Liver (tissue), 9 donors: ENCODE data around the gene PDE1C. TPM values are rescaled to one million over a fixed set of nuclear protein-coding genes. Genes with fewer than 3 reads are reported as not detected.

ENCODE experiments used
- DNase-seq: peaks from one replicate; pipeline ENCODE4 v3.0.0-alpha.2; 2017; ENCODE audit warnings: low spot score
- H3K27ac ChIP-seq, 2 donors: one replicate each; pipeline ENCODE4 v1.7.0; 2013; ENCODE audit warnings: inconsistent platforms in 2 of 2, low read length in 2 of 2, control low read depth in 1 of 2, low read depth in 1 of 2, mild to moderate bottlenecking in 1 of 2
- H3K27me3 ChIP-seq, 4 donors: one replicate each; pipeline versions ENCODE4 v1.6.1 to v1.7.0; 2013; ENCODE audit warnings: low read length in 3 of 4, inconsistent platforms in 1 of 4, mild to moderate bottlenecking in 1 of 4, moderate library complexity in 1 of 4; ENCODE audit not compliant: control insufficient read depth in 4 of 4, insufficient read depth in 4 of 4
- H3K36me3 ChIP-seq, 4 donors: one replicate each; pipeline versions ENCODE4 v1.6.1 to v1.7.0; 2013; ENCODE audit warnings: low read length in 3 of 4, mild to moderate bottlenecking in 3 of 4, low read depth in 1 of 4, moderate library complexity in 1 of 4; ENCODE audit not compliant: control insufficient read depth in 4 of 4, insufficient read depth in 3 of 4
- H3K4me1 ChIP-seq, 4 donors: one replicate each; pipeline versions ENCODE4 v1.6.1 to v1.7.0; 2013; ENCODE audit warnings: low read length in 3 of 4, mild to moderate bottlenecking in 3 of 4, moderate library complexity in 1 of 4; ENCODE audit not compliant: control insufficient read depth in 4 of 4, insufficient read depth in 4 of 4
- H3K4me3 ChIP-seq, 3 donors: one replicate each; pipeline versions ENCODE4 v1.6.1 to v1.7.0; 2013; ENCODE audit warnings: low read length in 3 of 3, control low read depth in 1 of 3, low read depth in 1 of 3, mild to moderate bottlenecking in 1 of 3
- H3K9ac ChIP-seq, 2 donors: one replicate each; pipeline ENCODE4 v1.7.0; 2013; ENCODE audit warnings: low read length in 2 of 2, mild to moderate bottlenecking in 2 of 2, moderate library complexity in 2 of 2, control low read depth in 1 of 2, low read depth in 1 of 2
- H3K9me3 ChIP-seq, 4 donors: one replicate each; pipeline versions ENCODE4 v1.6.1 to v1.7.0; 2013; ENCODE audit warnings: low read length in 3 of 4; ENCODE audit not compliant: control insufficient read depth in 4 of 4
- EGR1 ChIP-seq, 2 donors: IDR thresholded peaks; 2 replicates each; pipeline ENCODE4 v1.6.1; 2016 to 2018; ENCODE audit warnings: antibody characterized with exemption in 2 of 2, low read depth in 2 of 2
- FOXA1 ChIP-seq: IDR thresholded peaks from 2 replicates; pipeline ENCODE4 v1.6.1; 2016; ENCODE audit warnings: antibody characterized with exemption
- FOXA2 ChIP-seq: IDR thresholded peaks from 2 replicates; pipeline ENCODE4 v1.6.1; 2016; ENCODE audit warnings: antibody characterized with exemption
- GABPA ChIP-seq, 2 donors: IDR thresholded peaks in 1 of 2; conservative IDR thresholded peaks in 1 of 2; 2 replicates each; pipeline ENCODE4 v1.6.1; 2016; ENCODE audit warnings: antibody characterized with exemption in 2 of 2, mild to moderate bottlenecking in 1 of 2, moderate library complexity in 1 of 2
- HNF4A ChIP-seq, 2 donors: conservative IDR thresholded peaks; 2 replicates each; pipeline ENCODE4 v1.6.1; 2016; ENCODE audit warnings: antibody characterized with exemption in 2 of 2, mild to moderate bottlenecking in 2 of 2
- HNF4G ChIP-seq: IDR thresholded peaks from 2 replicates; pipeline ENCODE4 v1.6.1; 2016; ENCODE audit warnings: antibody characterized with exemption
- JUND ChIP-seq, 2 donors: IDR thresholded peaks; 2 replicates each; pipeline ENCODE4 v1.6.1; 2016; ENCODE audit warnings: antibody characterized with exemption in 2 of 2
- NR2F2 ChIP-seq: IDR thresholded peaks from 2 replicates; pipeline ENCODE4 v1.6.1; 2016; ENCODE audit warnings: antibody characterized with exemption
- RAD21 ChIP-seq, 2 donors: IDR thresholded peaks; 2 replicates each; pipeline ENCODE4 v1.6.1; 2016; ENCODE audit warnings: antibody characterized with exemption in 2 of 2, mild to moderate bottlenecking in 2 of 2
- SP1 ChIP-seq: IDR thresholded peaks from 2 replicates; pipeline ENCODE4 v1.6.1; 2018; ENCODE audit warnings: antibody characterized with exemption, mild to moderate bottlenecking
- YY1 ChIP-seq: IDR thresholded peaks from 2 replicates; pipeline ENCODE4 v1.6.1; 2016; ENCODE audit warnings: antibody characterized with exemption, mild to moderate bottlenecking
- WGBS: extraction: QIAGEN DNeasy Blood & Tissue Kit; methylation state at CpG from one replicate; pipeline ENCODE4 v1.1.7; 2013; 5-methylcytosine and 5-hydroxymethylcytosine counted together
- polyA plus RNA-seq, 2 donors: library from polyadenylated mRNA; stranded (reverse) in 1 of 2; unstranded in 1 of 2; fragments of 200-250 nt in 1 of 2; fragments of >200 nt in 1 of 2; fragmentation: Nextera tagmentation in 1 of 2; extraction: Ambion mirVana in 1 of 2; gene quantifications; one replicate each; pipeline versions ENCODE4 v1.2.1 to v1.2.3, GENCODE V29; 2013 to 2015
- total RNA-seq, 2 donors: library from RNA; depleted of rRNA; stranded (reverse); fragments of >200 nt; gene quantifications; one replicate each; pipeline ENCODE4 v1.2.3, GENCODE V29; 2014
- TF ChIP-seq, protein P1 (sequence below): fragments of 150-350 bp; IDR thresholded peaks from 2 replicates; pipeline ENCODE4 v1.5.1; 2017; ENCODE audit warnings: improper control_type of control experiment, low read depth, low read length; ENCODE audit not compliant: missing input control
- TF ChIP-seq, protein P2 (sequence below): IDR thresholded peaks from 2 replicates; pipeline ENCODE4 v1.6.1; 2016; ENCODE audit warnings: antibody characterized with exemption
- TF ChIP-seq, protein P3 (sequence below): IDR thresholded peaks from 2 replicates; pipeline ENCODE4 v1.6.1; 2016; ENCODE audit warnings: antibody characterized with exemption
- TF ChIP-seq, protein P4 (sequence below): IDR thresholded peaks from 2 replicates; pipeline ENCODE4 v1.6.1; 2016; ENCODE audit warnings: antibody characterized with exemption
- donor health status: healthy.
- donor health status: healthy.
- donor health status: healthy.
- donor health status: healthy.
- donor health status: healthy.

PDE1C gene
- total and polyA plus RNA-seq, 4 donors: 0.05 to 0.92 (median 0.47) TPM; not detected in 1

DNA sequence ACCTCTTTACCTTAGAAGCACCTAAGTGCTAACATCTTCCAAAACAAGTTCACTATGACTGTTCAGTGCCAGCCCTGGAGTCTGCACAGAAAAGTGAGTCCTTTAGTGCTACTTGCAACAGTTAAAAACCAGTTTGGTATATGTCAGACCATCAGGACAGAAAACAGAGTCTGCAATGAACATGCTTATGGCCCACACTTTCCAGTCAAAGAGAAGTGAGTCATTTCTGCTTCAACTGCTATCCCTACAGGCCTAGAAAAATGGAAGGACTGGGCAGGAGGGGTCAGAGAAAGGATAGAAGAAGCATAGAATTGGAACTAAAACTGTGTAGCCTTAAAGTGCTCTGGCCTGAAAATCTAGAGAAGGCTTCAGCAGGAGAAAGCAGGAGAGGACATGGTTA is 108.0 kb downstream of the PDE1C start:
- Histone ChIP-seq H3K27ac (no peak overlapping the region), H3K9me3 (no peaks in the 10 kb centered on the region), H3K4me3 (no peak overlapping the region)

DNA sequence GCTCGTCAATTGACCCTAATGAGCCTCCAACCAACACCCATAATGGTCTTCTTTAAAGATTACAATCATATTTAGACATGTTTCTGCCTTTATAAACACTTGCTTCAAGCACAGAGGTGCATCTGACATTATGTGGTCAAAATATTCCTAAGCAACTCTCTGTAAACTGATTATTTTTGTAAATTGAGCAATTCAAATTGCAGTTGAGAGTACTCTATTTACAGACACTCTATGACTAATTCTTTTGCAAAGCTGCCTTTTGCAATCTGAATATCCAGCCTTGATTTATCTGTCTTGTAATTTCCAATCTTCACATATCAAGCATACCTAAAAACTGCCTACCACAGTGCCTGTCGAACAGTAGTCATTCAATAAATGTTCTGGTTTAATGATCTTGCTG is 112.0 kb downstream of the PDE1C start:
- DNase-seq: no peak
- Histone ChIP-seq H3K9me3 (no peaks in the 10 kb centered on the region), H3K4me1 (peaks cover 0 to 2% (median 0%) of the 10 kb centered on the region in 4 donors), H3K27ac (no peak overlapping the region), H3K36me3 (no peaks in the 10 kb centered on the region), H3K27me3 (no peaks in the 10 kb centered on the region), H3K4me3 (no peak overlapping the region), H3K9ac (no peak overlapping the region)
- TF ChIP-seq SP1 (no peak), RAD21 (IDR thresholded peaks at IDR 0.05) (no peak), NR2F2 (no peak), FOXA2 (no peak), HNF4A (conservative IDR thresholded peaks at IDR 0.05) (no peak), YY1 (no peak), EGR1 (IDR thresholded peaks at IDR 0.05; ENCODE audit: low read depth in 2 of 2) (no peak), HNF4G (no peak), GABPA (IDR thresholded peaks at IDR 0.05 in 1 of 2, conservative IDR thresholded peaks at IDR 0.05 in 1 of 2) (no peak), JUND (IDR thresholded peaks at IDR 0.05) (no peak), FOXA1 (no peak)
- TF ChIP-seq, protein P1, sequence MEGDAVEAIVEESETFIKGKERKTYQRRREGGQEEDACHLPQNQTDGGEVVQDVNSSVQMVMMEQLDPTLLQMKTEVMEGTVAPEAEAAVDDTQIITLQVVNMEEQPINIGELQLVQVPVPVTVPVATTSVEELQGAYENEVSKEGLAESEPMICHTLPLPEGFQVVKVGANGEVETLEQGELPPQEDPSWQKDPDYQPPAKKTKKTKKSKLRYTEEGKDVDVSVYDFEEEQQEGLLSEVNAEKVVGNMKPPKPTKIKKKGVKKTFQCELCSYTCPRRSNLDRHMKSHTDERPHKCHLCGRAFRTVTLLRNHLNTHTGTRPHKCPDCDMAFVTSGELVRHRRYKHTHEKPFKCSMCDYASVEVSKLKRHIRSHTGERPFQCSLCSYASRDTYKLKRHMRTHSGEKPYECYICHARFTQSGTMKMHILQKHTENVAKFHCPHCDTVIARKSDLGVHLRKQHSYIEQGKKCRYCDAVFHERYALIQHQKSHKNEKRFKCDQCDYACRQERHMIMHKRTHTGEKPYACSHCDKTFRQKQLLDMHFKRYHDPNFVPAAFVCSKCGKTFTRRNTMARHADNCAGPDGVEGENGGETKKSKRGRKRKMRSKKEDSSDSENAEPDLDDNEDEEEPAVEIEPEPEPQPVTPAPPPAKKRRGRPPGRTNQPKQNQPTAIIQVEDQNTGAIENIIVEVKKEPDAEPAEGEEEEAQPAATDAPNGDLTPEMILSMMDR: no peak
- TF ChIP-seq, protein P2, sequence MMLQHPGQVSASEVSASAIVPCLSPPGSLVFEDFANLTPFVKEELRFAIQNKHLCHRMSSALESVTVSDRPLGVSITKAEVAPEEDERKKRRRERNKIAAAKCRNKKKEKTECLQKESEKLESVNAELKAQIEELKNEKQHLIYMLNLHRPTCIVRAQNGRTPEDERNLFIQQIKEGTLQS: no peak
- TF ChIP-seq, protein P3, sequence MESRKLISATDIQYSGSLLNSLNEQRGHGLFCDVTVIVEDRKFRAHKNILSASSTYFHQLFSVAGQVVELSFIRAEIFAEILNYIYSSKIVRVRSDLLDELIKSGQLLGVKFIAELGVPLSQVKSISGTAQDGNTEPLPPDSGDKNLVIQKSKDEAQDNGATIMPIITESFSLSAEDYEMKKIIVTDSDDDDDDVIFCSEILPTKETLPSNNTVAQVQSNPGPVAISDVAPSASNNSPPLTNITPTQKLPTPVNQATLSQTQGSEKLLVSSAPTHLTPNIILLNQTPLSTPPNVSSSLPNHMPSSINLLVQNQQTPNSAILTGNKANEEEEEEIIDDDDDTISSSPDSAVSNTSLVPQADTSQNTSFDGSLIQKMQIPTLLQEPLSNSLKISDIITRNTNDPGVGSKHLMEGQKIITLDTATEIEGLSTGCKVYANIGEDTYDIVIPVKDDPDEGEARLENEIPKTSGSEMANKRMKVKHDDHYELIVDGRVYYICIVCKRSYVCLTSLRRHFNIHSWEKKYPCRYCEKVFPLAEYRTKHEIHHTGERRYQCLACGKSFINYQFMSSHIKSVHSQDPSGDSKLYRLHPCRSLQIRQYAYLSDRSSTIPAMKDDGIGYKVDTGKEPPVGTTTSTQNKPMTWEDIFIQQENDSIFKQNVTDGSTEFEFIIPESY: no peak
- TF ChIP-seq, protein P4, sequence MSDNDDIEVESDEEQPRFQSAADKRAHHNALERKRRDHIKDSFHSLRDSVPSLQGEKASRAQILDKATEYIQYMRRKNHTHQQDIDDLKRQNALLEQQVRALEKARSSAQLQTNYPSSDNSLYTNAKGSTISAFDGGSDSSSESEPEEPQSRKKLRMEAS: no peak
- 74% methylated on average over 2 of the region's 2 CpGs for WGBS

More for the DNA sequence above, 108.0 kb downstream of the PDE1C start:
- no peak overlapping the region for H3K9ac ChIP-seq
- H3K27me3 ChIP-seq: no peaks in the 10 kb centered on the region
- H3K4me1 ChIP-seq: peaks cover 0 to 2% (median 0%) of the 10 kb centered on the region in 4 donors
- TF ChIP-seq HNF4G: no peak
- no peak for TF ChIP-seq JUND (IDR thresholded peaks at IDR 0.05)
- TF ChIP-seq, protein P2: no peak
- TF ChIP-seq FOXA2: no peak
- DNase-seq: no peak
- no peaks in the 10 kb centered on the region for H3K36me3 ChIP-seq
